HG02870 (cell line): ENCODE measurements around the gene KIF14.

Source experiments
- ATAC-seq: cut with Tn5 transposase; IDR thresholded peaks from one replicate; pipeline ENCODE4 v1.9.1; 2021; ENCODE audit warnings: mild to moderate bottlenecking, moderate library complexity; ENCODE audit not compliant: unreplicated experiment

Gene KIF14, protein sequence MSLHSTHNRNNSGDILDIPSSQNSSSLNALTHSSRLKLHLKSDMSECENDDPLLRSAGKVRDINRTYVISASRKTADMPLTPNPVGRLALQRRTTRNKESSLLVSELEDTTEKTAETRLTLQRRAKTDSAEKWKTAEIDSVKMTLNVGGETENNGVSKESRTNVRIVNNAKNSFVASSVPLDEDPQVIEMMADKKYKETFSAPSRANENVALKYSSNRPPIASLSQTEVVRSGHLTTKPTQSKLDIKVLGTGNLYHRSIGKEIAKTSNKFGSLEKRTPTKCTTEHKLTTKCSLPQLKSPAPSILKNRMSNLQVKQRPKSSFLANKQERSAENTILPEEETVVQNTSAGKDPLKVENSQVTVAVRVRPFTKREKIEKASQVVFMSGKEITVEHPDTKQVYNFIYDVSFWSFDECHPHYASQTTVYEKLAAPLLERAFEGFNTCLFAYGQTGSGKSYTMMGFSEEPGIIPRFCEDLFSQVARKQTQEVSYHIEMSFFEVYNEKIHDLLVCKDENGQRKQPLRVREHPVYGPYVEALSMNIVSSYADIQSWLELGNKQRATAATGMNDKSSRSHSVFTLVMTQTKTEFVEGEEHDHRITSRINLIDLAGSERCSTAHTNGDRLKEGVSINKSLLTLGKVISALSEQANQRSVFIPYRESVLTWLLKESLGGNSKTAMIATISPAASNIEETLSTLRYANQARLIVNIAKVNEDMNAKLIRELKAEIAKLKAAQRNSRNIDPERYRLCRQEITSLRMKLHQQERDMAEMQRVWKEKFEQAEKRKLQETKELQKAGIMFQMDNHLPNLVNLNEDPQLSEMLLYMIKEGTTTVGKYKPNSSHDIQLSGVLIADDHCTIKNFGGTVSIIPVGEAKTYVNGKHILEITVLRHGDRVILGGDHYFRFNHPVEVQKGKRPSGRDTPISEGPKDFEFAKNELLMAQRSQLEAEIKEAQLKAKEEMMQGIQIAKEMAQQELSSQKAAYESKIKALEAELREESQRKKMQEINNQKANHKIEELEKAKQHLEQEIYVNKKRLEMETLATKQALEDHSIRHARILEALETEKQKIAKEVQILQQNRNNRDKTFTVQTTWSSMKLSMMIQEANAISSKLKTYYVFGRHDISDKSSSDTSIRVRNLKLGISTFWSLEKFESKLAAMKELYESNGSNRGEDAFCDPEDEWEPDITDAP (N-terminal part only)

GRCh38 chr1:200620273-200621131, at the start of gene KIF14:
Gene KIF14 (minus strand): TSS chr1:200620751. CDS start chr1:200618723, 2,028 bp downstream.
- ATAC-seq: peak; percentile 88

GRCh38 chr1:200669314-200670241, 49.0 kb upstream of the KIF14 start, which contains the start of gene DDX59:
Gene DDX59 (minus strand): TSS chr1:200669907. CDS start chr1:200666740, 3,167 bp downstream.
- ATAC-seq: peak; percentile 86

DNA sequence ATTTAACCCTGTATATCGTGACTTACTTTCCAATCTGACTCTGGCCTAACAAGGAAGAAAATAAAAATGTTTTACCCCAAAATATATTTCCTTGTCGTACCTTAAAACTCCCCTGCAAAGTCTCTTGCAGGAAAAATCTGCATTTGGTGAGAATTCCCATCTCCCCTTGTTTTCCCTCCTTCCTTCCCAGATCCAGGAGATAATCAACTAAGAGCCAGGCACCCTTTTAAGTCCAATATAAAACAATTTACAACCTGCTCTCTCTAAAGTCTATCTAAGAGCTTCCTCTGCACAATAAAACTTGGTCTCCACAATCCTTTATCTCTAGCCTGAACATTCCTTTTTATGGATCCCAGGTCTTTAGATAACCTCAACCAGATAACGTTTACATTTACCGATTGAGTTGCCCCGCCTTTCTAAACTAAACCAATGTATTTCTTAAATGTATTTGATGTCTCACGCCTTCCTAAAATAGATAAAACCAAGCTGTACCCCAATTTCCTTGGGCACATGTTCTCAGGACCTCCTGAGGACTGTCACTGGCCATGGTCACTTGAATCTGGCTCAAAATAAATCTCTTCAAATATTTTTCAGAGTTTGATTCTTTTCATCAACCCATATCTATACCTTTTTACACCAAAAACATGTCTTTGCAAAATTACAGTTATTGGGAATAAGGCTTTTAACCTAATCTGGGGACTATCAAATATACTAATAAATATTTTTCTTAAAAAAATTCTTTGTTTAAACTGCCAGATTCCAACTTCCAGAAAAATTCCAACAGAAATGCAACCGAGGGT, 48.2 kb upstream of the KIF14 start:
- no peak for ATAC-seq

- no peak for ATAC-seq
Observed at GRCh38 chr1:200666309-200666708, 45.8 kb upstream of the KIF14 start.

DNA sequence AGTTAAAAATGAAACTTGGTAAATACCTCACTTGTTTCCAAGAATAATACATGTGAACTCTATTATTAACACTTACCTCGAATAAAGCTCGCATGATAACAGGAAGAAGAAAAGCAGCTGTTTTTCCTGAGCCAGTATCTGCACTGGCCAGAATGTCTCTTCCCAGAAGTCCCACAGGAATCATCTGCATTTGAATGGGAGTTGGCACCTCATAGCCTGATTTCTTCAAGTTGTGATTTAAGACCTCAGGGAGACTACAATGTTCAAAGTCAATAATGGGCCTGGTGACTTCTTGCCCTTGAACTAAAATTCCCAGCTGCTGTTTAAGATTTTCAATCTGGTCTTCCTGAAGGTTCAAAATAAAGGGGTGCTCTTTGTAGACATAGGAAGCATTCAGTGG, 45.3 kb upstream of the KIF14 start:
- no peak for ATAC-seq

DNA sequence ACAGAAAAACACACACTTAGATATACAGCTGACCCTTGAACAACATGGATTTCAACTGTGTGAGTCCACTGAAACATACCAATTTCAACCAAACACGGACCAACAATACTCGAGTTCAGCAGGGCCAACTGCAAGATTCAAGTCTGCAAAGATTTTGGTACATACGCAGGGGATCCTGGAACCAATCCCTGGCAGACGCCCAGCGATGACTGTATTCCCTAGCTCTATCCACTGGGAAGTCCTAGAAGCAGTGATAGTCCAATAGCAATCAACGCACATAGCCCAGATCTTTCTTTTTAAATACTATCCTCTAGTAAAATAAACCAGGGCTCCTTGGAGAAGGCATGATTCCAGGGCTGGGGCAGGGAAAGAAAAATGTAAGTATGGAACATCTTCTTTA, 40.2 kb upstream of the KIF14 start:
- no peak for ATAC-seq

DNA sequence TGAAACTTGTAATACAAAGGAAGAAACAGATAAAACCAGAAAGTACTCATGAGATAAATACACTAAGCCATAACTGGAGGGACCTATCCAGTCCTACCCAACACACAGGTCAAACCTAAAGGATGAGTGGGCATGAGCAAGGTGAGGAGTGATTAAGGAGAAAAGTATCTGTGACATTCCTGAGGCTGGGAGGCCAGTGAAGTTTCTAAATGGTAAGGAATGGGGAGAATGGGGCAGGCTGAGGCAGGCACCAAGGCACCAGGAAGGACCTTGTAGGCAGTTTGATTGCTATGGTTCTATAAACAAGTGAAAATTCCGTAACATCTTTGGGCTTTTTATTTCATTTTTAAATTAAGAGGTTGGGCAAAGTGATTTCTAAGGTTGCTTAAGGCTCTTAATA, 38.7 kb upstream of the KIF14 start:
- no peak for ATAC-seq

GRCh38 chr1:200658037-200658818, 37.7 kb upstream of the KIF14 start:
- no peak for ATAC-seq

- peak; percentile 96 for ATAC-seq
Observed at GRCh38 chr1:200654660-200655059, 34.1 kb upstream of the KIF14 start.

GRCh38 chr1:200653022-200653462, 32.5 kb upstream of the KIF14 start:
- ATAC-seq: peak; percentile 39

DNA sequence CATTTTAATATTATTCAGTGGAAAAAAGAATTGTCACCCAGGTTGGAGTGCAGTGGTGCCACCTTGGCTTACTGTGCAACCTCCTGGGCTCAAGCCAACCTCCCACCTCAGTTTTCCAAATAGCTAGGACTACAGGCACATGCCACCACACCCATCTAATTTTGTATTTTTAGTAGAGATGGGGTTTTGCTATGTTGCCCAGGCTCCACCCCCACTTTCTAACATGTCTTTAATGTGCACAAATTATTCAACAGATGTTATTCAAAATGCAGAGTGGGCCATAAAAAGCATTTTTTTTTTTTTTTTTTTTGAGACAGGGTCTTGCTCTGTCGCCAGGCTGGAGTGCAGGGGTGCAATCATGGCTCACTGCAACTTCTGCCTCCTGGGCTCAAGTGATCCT, 31.8 kb upstream of the KIF14 start:
- no peak for ATAC-seq

GRCh38 chr1:200646515-200646914, 26.0 kb upstream of the KIF14 start:
- no peak for ATAC-seq

GRCh38 chr1:200644021-200644420, 23.5 kb upstream of the KIF14 start:
- no peak for ATAC-seq

- no peak for ATAC-seq
Observed at GRCh38 chr1:200642481-200642880, 21.9 kb upstream of the KIF14 start.

- ATAC-seq: no peak
Observed at GRCh38 chr1:200640963-200641401, 20.4 kb upstream of the KIF14 start.

DNA sequence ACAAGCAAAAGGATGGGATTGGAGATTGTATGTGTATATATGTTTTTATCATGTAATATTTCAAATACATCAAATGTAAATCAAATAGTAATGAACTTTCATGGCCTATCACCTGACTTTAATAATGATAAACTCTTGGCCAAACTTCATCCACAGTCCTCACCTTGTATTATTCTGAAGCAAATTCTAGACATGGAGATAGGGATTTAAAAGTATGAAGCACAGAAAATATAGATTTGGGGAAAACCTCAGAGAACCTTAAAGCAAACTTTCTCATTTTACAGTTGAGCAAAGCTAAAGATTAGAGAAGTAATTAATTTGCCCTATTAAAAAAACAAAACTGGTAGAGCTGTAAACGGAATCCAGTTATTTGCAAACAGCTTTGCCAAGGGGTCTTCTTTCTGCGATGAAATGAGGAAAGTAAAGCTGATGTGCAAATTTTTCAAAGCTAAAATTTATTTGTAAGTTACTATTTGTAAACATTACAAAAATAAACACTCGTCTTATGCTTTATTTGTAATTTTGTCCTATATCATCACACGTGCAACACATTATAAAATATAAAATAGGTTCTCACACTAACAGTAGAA, 19.9 kb upstream of the KIF14 start:
- ATAC-seq: no peak

DNA sequence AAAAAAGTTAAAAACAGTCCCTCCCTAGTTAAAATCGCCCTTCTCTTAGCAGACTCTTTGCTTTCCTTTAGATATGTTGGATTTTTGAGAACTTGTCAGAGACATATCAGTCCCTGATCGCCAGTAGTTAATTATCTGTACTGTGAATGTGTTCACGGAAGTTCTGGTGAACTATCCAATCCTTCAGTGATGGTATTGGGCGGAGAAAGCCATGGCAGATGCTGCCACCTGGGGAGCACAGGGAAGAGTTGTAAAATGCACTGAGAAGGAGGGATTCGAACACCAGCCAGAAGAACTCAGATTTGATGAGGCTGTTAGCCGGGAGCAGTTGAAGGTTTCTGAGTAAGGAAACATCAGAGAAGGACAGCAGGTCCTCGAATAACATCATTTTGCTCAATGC, 17.5 kb upstream of the KIF14 start:
- ATAC-seq: no peak
